GM23338 (cell line): ENCODE measurements around the gene CFAP53. TPM values are rescaled to one million over a fixed set of nuclear protein-coding genes. Genes with fewer than 3 reads are reported as not detected.

ENCODE experiments used
- ATAC-seq: fragments of 200-7000 bp; cut with Tn5 transposase; 3 replicates; pipeline ENCODE4 v1.9.1; 2020
- DNase-seq: peaks from one replicate; pipeline ENCODE4 v3.0.0-alpha.2; 2015; ENCODE audit warnings: low spot score
- H2AFZ ChIP-seq: fragments of 200-600 bp; sonication (generic); 2 replicates; pipeline ENCODE4 v1.8.0; 2016; ENCODE audit warnings: antibody characterized with exemption, mild to moderate bottlenecking, moderate library complexity
- H3F3A ChIP-seq: fragments of 200-600 bp; sonication (generic); replicated peaks from 2 replicates; pipeline ENCODE4 v1.8.0; 2017; ENCODE audit warnings: antibody characterized with exemption, mixed run types, low read depth
- H3K27ac ChIP-seq: fragments of 200-600 bp; sonication (generic); 2 replicates; pipeline ENCODE4 v1.6.1; 2016; ENCODE audit warnings: low read depth
- H3K27me3 ChIP-seq: fragments of 200-600 bp; sonication (generic); 2 replicates; pipeline ENCODE4 v1.8.0; 2016; ENCODE audit warnings: mild to moderate bottlenecking, mixed run types, moderate library complexity; ENCODE audit not compliant: insufficient read depth
- H3K36me3 ChIP-seq: fragments of 200-600 bp; sonication (generic); 2 replicates; pipeline ENCODE4 v1.8.0; 2016; ENCODE audit warnings: mild to moderate bottlenecking; ENCODE audit not compliant: insufficient read depth
- H3K4me1 ChIP-seq: fragments of 200-600 bp; sonication (generic); 2 replicates; pipeline ENCODE4 v1.8.0; 2016; ENCODE audit warnings: mild to moderate bottlenecking, moderate library complexity; ENCODE audit not compliant: insufficient read depth
- H3K4me2 ChIP-seq: fragments of 200-600 bp; sonication (generic); 2 replicates; pipeline ENCODE4 v1.7.1; 2017; ENCODE audit warnings: mixed run types
- H3K4me3 ChIP-seq: fragments of 200-600 bp; sonication (generic); 2 replicates; pipeline ENCODE4 v1.6.1; 2016; ENCODE audit warnings: mixed run types
- H3K79me2 ChIP-seq: fragments of 200-600 bp; sonication (generic); replicated peaks from 2 replicates; pipeline ENCODE4 v1.8.0; 2017; ENCODE audit warnings: mild to moderate bottlenecking; ENCODE audit not compliant: insufficient read depth
- H3K9me2 ChIP-seq: fragments of 200-600 bp; sonication (generic); 2 replicates; pipeline ENCODE4 v1.8.0; 2017; ENCODE audit not compliant: insufficient read depth
- H4K20me1 ChIP-seq: fragments of 200-600 bp; sonication (generic); replicated peaks from 2 replicates; pipeline ENCODE4 v1.8.0; 2017; ENCODE audit warnings: mild to moderate bottlenecking; ENCODE audit not compliant: insufficient read depth
- H3K27ac Mint-ChIP-seq: 2 replicates; pipeline ENCODE4 v1.8.0; 2020; ENCODE audit warnings: inconsistent platforms, mild to moderate bottlenecking, moderate library complexity, mixed read lengths
- H3K27me3 Mint-ChIP-seq: 3 replicates; pipeline ENCODE4 v1.8.0; 2022; ENCODE audit warnings: low read depth, mild to moderate bottlenecking, moderate library complexity, mixed read lengths, inconsistent platforms; ENCODE audit not compliant: insufficient read depth, poor library complexity
- H3K36me3 Mint-ChIP-seq: 3 replicates; pipeline ENCODE4 v1.8.0; 2021; ENCODE audit warnings: low read depth, mild to moderate bottlenecking, inconsistent platforms, moderate library complexity, mixed read lengths
- H3K4me1 Mint-ChIP-seq: 3 replicates; pipeline ENCODE4 v1.8.0; 2020; ENCODE audit warnings: mild to moderate bottlenecking, inconsistent platforms, mixed read lengths
- H3K4me3 Mint-ChIP-seq: 3 replicates; pipeline ENCODE4 v1.8.0; 2021; ENCODE audit warnings: moderate library complexity, mild to moderate bottlenecking, inconsistent platforms, mixed read lengths
- H3K9me3 Mint-ChIP-seq: 3 replicates; pipeline ENCODE4 v1.8.0; 2020; ENCODE audit warnings: moderate library complexity, mild to moderate bottlenecking, inconsistent platforms, mixed read lengths
- CREB1 ChIP-seq: fragments of 250-450 bp; sonication (Bioruptor Pico); IDR thresholded peaks from 2 replicates; pipeline ENCODE4 v1.5.0; 2020; ENCODE audit warnings: low read depth, mild to moderate bottlenecking, moderate library complexity
- CTCF ChIP-seq, 2 experiments: fragments of 200-600 bp in 1 of 2; sonication (generic) in 1 of 2; conservative IDR thresholded peaks; 2 replicates each; pipeline versions ENCODE4 v1.5.1 to v1.6.1; 2016 to 2017; ENCODE audit warnings: antibody characterized with exemption in 2 of 2, low read depth in 2 of 2, mild to moderate bottlenecking in 2 of 2, moderate library complexity in 1 of 2
- EZH2 ChIP-seq: fragments of 200-600 bp; sonication (generic); IDR thresholded peaks from one replicate; pipeline ENCODE4 v1.8.0; 2017; ENCODE audit warnings: antibody characterized with exemption, mild to moderate bottlenecking, low read depth; ENCODE audit not compliant: unreplicated experiment
- EZH2phosphoT487 ChIP-seq: fragments of 200-600 bp; sonication (generic); IDR thresholded peaks from one replicate; pipeline ENCODE4 v1.8.1; 2018; ENCODE audit warnings: antibody characterized with exemption; ENCODE audit not compliant: unreplicated experiment
- NANOG ChIP-seq: IDR thresholded peaks from 2 replicates; pipeline ENCODE4 v1.6.1; 2016; ENCODE audit warnings: antibody characterized with exemption, borderline replicate concordance
- POLR2AphosphoS5 ChIP-seq: IDR thresholded peaks from 2 replicates; pipeline ENCODE4 v1.6.1; 2016; ENCODE audit warnings: antibody characterized with exemption, low read depth
- REST ChIP-seq: IDR thresholded peaks from one replicate; pipeline ENCODE4 v1.6.1; 2018; ENCODE audit warnings: antibody characterized with exemption; ENCODE audit not compliant: unreplicated experiment
- ZNF114 ChIP-seq: fragments of 250-450 bp; sonication (Bioruptor Pico); IDR thresholded peaks from 2 replicates; pipeline ENCODE4 v1.5.0; 2020; ENCODE audit warnings: mild to moderate bottlenecking, moderate library complexity
- ZNF331 ChIP-seq: fragments of 250-450 bp; sonication (Bioruptor Pico); IDR thresholded peaks from 2 replicates; pipeline ENCODE4 v1.5.0; 2020; ENCODE audit warnings: low read depth, mild to moderate bottlenecking, moderate library complexity
- ZNF462 ChIP-seq: fragments of 250-450 bp; sonication (Bioruptor Pico); IDR thresholded peaks from 2 replicates; pipeline ENCODE4 v1.5.0; 2020; ENCODE audit warnings: mild to moderate bottlenecking, moderate library complexity
- polyA plus RNA-seq: library from polyadenylated mRNA; unstranded; fragments of >200 nt; fragmentation: Nextera tagmentation; extraction: Ambion mirVana; gene quantifications from 2 replicates; pipeline ENCODE4 v1.2.1, GENCODE V29; 2016
- total RNA-seq: library from RNA; depleted of rRNA; stranded (reverse); fragments of >200 nt; shearing (Covaris generic); gene quantifications from 2 replicates; pipeline ENCODE4 v1.2.3, GENCODE V29; 2014

The CFAP53 gene
- total and polyA plus RNA-seq, 2 experiments from 2014 or later: 0.71 TPM; not detected in 1

- Histone ChIP-seq H4K20me1 (peaks cover 2% of the 10 kb centered on the region), H3K79me2 (no peaks in the 10 kb centered on the region), H2AFZ (no peak overlapping the region), H3K27ac (no peak overlapping the region), H3F3A (no peaks in the 10 kb centered on the region), H3K4me3 (no peak overlapping the region), H3K4me2 (no peak overlapping the region), H3K4me1 (peaks cover 3% of the 10 kb centered on the region), H3K36me3 (no peaks in the 10 kb centered on the region), H3K9me2 (no peaks in the 10 kb centered on the region), H3K27me3 (peaks cover 26% of the 10 kb centered on the region)
- Mint-ChIP-seq H3K27me3 (peaks cover 13% of the 10 kb centered on the region), H3K27ac (no peak overlapping the region), H3K4me3 (no peak overlapping the region), H3K9me3 (no peaks in the 10 kb centered on the region), H3K36me3 (no peaks in the 10 kb centered on the region), H3K4me1 (peaks cover 11% of the 10 kb centered on the region; the same call in 2 of the 3 replicates)
- DNase-seq: peak; percentile 17
- no peak for TF ChIP-seq NANOG
- no peak for TF ChIP-seq ZNF114
- no peak for TF ChIP-seq EZH2
- TF ChIP-seq CREB1 (CRISPR knock-in tag): no peak
- TF ChIP-seq CTCF (conservative IDR thresholded peaks at IDR 0.05; ENCODE audit: low read depth in 2 of 2): peak; percentile 19 to 41; a peak in 2 of 4 replicates
- no peak for TF ChIP-seq ZNF331 (CRISPR knock-in tag)
- ATAC-seq: no peak
These were observed 78.6 kb downstream of the CFAP53 start for GRCh38 chr18:50187659-50188058.

GRCh38 chr18:50186385-50186784 lies 79.9 kb downstream of the CFAP53 start:
- H3K27me3 Mint-ChIP-seq: peaks cover 3% of the 10 kb centered on the region
- no peaks in the 10 kb centered on the region for H3K9me3 Mint-ChIP-seq
- Histone ChIP-seq H4K20me1 (no peaks in the 10 kb centered on the region; the same call in 1 of the 2 replicates), H3F3A (no peaks in the 10 kb centered on the region), H3K27me3 (peaks cover 13% of the 10 kb centered on the region), H3K4me1 (peaks cover 3% of the 10 kb centered on the region; the same call in 1 of the 2 replicates), H3K79me2 (no peaks in the 10 kb centered on the region), H3K27ac (no peak overlapping the region), H2AFZ (no peak overlapping the region), H3K4me2 (no peak overlapping the region), H3K9me2 (no peaks in the 10 kb centered on the region), H3K4me3 (no peak overlapping the region), H3K36me3 (no peaks in the 10 kb centered on the region)
- DNase-seq: no peak
- H3K4me3 Mint-ChIP-seq: no peak overlapping the region
- H3K27ac Mint-ChIP-seq: no peak overlapping the region
- no peaks in the 10 kb centered on the region for H3K36me3 Mint-ChIP-seq
- no peak for ATAC-seq
- peaks cover 11% of the 10 kb centered on the region; the same call in 2 of the 3 replicates for H3K4me1 Mint-ChIP-seq
- TF ChIP-seq CREB1 (CRISPR knock-in tag): no peak
- TF ChIP-seq REST: no peak
- no peak for TF ChIP-seq POLR2AphosphoS5
- no peak for TF ChIP-seq NANOG
- no peak for TF ChIP-seq ZNF462 (CRISPR knock-in tag)
- no peak for TF ChIP-seq EZH2phosphoT487
